H1 (cell line): ENCODE results near the gene CHRNA4. TPM values are rescaled to one million over a fixed set of nuclear protein-coding genes. Genes with fewer than 3 reads are reported as not detected.

Source experiments
- CTCF ChIA-PET: fragments of 300-600 bp; sonication (Branson Sonifier 250); formaldehyde crosslinking; loops from one replicate; lab custom pipeline; 2021; ENCODE audit not compliant: partially characterized antibody; lab: Charles Lee
- POLR2A ChIA-PET: fragments of 300-600 bp; sonication (Branson Sonifier 250); formaldehyde crosslinking; loops from one replicate; lab custom pipeline; 2021; ENCODE audit warnings: inconsistent platforms; ENCODE audit not compliant: partially characterized antibody; lab: Charles Lee
- DNase-seq, 2 experiments: peaks; one replicate each; pipeline versions ENCODE4 v3.0.0 to v3.0.0-alpha.2; 2010 to 2022; ENCODE audit warnings: low spot score in 2 of 2, low read depth in 1 of 2, mixed read lengths in 1 of 2
- FAIRE-seq: peaks from 2 replicates; lab custom pipeline; 2011; peaks lifted over from hg19 to GRCh38; lab: Jason Lieb, UNC
- H2AFZ ChIP-seq: 2 replicates; pipeline ENCODE4 v1.8.1; 2012; ENCODE audit warnings: low read length, inconsistent platforms
- H2AK5ac ChIP-seq: 2 replicates; pipeline ENCODE4 v1.6.1; 2013; ENCODE audit warnings: low read depth, low read length
- H2BK120ac ChIP-seq: replicated peaks from 2 replicates; pipeline ENCODE3; 2013; ENCODE audit warnings: low read depth, low read length, inconsistent platforms
- H2BK12ac ChIP-seq: 2 replicates; pipeline ENCODE4 v1.6.1; 2013; ENCODE audit warnings: low read depth, low read length
- H2BK15ac ChIP-seq: 2 replicates; pipeline ENCODE4 v1.6.1; 2013; ENCODE audit warnings: low read length
- H2BK20ac ChIP-seq: 2 replicates; pipeline ENCODE4 v1.6.1; 2013; ENCODE audit warnings: low read length
- H2BK5ac ChIP-seq: 2 replicates; pipeline ENCODE4 v1.6.1; 2013; ENCODE audit warnings: low read depth, low read length
- H3K14ac ChIP-seq: 2 replicates; pipeline ENCODE4 v1.6.1; 2013; ENCODE audit warnings: inconsistent platforms; ENCODE audit not compliant: insufficient read length
- H3K18ac ChIP-seq: 2 replicates; pipeline ENCODE4 v1.6.1; 2013; ENCODE audit warnings: low read length; ENCODE audit errors: extremely low read depth
- H3K23ac ChIP-seq: 2 replicates; pipeline ENCODE4 v1.6.1; 2013; ENCODE audit warnings: inconsistent platforms; ENCODE audit not compliant: insufficient read length
- H3K23me2 ChIP-seq: 2 replicates; pipeline ENCODE4 v1.6.1; 2013; ENCODE audit warnings: low read depth, low read length
- H3K27ac ChIP-seq: 2 replicates; pipeline ENCODE4 v1.6.1; 2011; ENCODE audit warnings: low read depth, low read length, inconsistent platforms
- H3K27me3 ChIP-seq, 4 experiments: replicated peaks in 1 of 4; 1 replicate in 1 of 4; 2 replicates in 3 of 4; pipeline versions ENCODE4 v1.6.1 to v1.8.1; 2011 to 2013; ENCODE audit warnings: low read length in 3 of 4, mild to moderate bottlenecking in 3 of 4, inconsistent platforms in 2 of 4, mixed read lengths in 2 of 4, moderate library complexity in 1 of 4; ENCODE audit not compliant: control insufficient read depth in 3 of 4, insufficient read depth in 3 of 4; ENCODE audit errors: extremely low read depth in 1 of 4
- H3K36me3 ChIP-seq, 4 experiments: 2 replicates each; pipeline versions ENCODE4 v1.6.1 to v1.8.1; 2011 to 2013; ENCODE audit warnings: mild to moderate bottlenecking in 4 of 4, low read length in 3 of 4, moderate library complexity in 2 of 4, control low read depth in 1 of 4, inconsistent platforms in 1 of 4; ENCODE audit not compliant: insufficient read depth in 4 of 4, control insufficient read depth in 2 of 4
- H3K4ac ChIP-seq: replicated peaks from 2 replicates; pipeline ENCODE3; 2013; ENCODE audit warnings: low read length, low read depth, mixed read lengths, inconsistent platforms; ENCODE audit not compliant: insufficient read length
- H3K4me1 ChIP-seq, 4 experiments: replicated peaks in 1 of 4; 1 replicate in 1 of 4; 2 replicates in 3 of 4; pipeline versions ENCODE4 v1.6.1 to v1.8.1; 2011 to 2013; ENCODE audit warnings: low read length in 3 of 4, inconsistent platforms in 2 of 4, mixed read lengths in 1 of 4; ENCODE audit not compliant: insufficient read depth in 4 of 4, control insufficient read depth in 3 of 4
- H3K4me2 ChIP-seq, 2 experiments: 2 replicates each; pipeline versions ENCODE4 v1.6.1 to v1.8.1; 2011 to 2013; ENCODE audit warnings: low read depth in 2 of 2, low read length in 2 of 2, control low read depth in 1 of 2, inconsistent platforms in 1 of 2, mild to moderate bottlenecking in 1 of 2; ENCODE audit not compliant: insufficient read depth in 1 of 2
- H3K4me3 ChIP-seq, 4 experiments: fragments of 200-600, 300-600 bp in 1 of 4; sonication (generic), shearing (Covaris generic), sonication (Bioruptor Twin) in 1 of 4; 2 replicates each; pipeline versions ENCODE4 v1.5.1 to v1.8.1; 2011 to 2016; ENCODE audit warnings: low read length in 4 of 4, low read depth in 3 of 4, control low read depth in 2 of 4, inconsistent platforms in 2 of 4, mild to moderate bottlenecking in 2 of 4, mixed read lengths in 1 of 4, moderate library complexity in 1 of 4; ENCODE audit not compliant: insufficient read depth in 2 of 4; ENCODE audit errors: extremely low read depth in 1 of 4
- H3K56ac ChIP-seq: replicated peaks from 2 replicates; pipeline ENCODE3; 2013; ENCODE audit warnings: low read depth, mild to moderate bottlenecking, mixed read lengths, low read length, inconsistent platforms; ENCODE audit not compliant: insufficient read length
- H3K79me1 ChIP-seq: 2 replicates; pipeline ENCODE4 v1.6.1; 2013; ENCODE audit warnings: low read depth, low read length, control low read depth
- H3K79me2 ChIP-seq, 2 experiments: 2 replicates each; pipeline versions ENCODE4 v1.6.1 to v1.8.1; 2012 to 2013; ENCODE audit warnings: low read length in 2 of 2, mild to moderate bottlenecking in 2 of 2, inconsistent platforms in 1 of 2; ENCODE audit not compliant: insufficient read depth in 2 of 2, control insufficient read depth in 1 of 2
- H3K9ac ChIP-seq, 4 experiments: replicated peaks in 1 of 4; 1 replicate in 1 of 4; 2 replicates in 3 of 4; pipeline versions ENCODE4 v1.6.1 to v1.8.1; 2011 to 2013; ENCODE audit warnings: low read depth in 3 of 4, low read length in 3 of 4, control low read depth in 2 of 4, mild to moderate bottlenecking in 2 of 4, moderate library complexity in 2 of 4, inconsistent platforms in 1 of 4; ENCODE audit errors: extremely low read depth in 1 of 4
- H3K9me3 ChIP-seq, 2 experiments: 2 replicates each; pipeline versions ENCODE4 v1.6.1 to v1.8.1; 2012 to 2013; ENCODE audit warnings: mild to moderate bottlenecking in 2 of 2, moderate library complexity in 2 of 2, control low read depth in 1 of 2, inconsistent platforms in 1 of 2, low read depth in 1 of 2, low read length in 1 of 2, mixed read lengths in 1 of 2; ENCODE audit not compliant: insufficient read depth in 2 of 2
- H4K20me1 ChIP-seq, 2 experiments: replicated peaks in 1 of 2; 2 replicates each; pipeline versions ENCODE3 to v1.8.1; 2011 to 2013; ENCODE audit warnings: inconsistent platforms in 2 of 2, low read length in 2 of 2, mild to moderate bottlenecking in 1 of 2; ENCODE audit not compliant: insufficient read depth in 2 of 2, control insufficient read depth in 1 of 2
- H4K5ac ChIP-seq: 2 replicates; pipeline ENCODE4 v1.6.1; 2013; ENCODE audit warnings: low read length, low read depth, mixed read lengths, inconsistent platforms; ENCODE audit not compliant: insufficient read length
- H4K8ac ChIP-seq: 2 replicates; pipeline ENCODE4 v1.8.0; 2013; ENCODE audit warnings: mild to moderate bottlenecking, moderate library complexity, low read length, inconsistent platforms; ENCODE audit not compliant: insufficient read depth; ENCODE audit errors: extremely low read depth
- H4K91ac ChIP-seq: replicated peaks from 2 replicates; pipeline ENCODE3; 2013; ENCODE audit warnings: low read length, mixed read lengths, inconsistent platforms; ENCODE audit not compliant: insufficient read length
- ASH2L ChIP-seq: fragments of 200-600, 300-600 bp; sonication (generic); IDR thresholded peaks from one replicate; pipeline ENCODE4 v1.7.1; 2017; ENCODE audit warnings: low read length
- WGBS, 2 experiments: shearing (Covaris generic) in 1 of 2; methylation state at CpG; one replicate each; pipeline versions ENCODE4 v1.1.6 to v1.1.7; 2013 to 2015; ENCODE audit warnings: low lambda C conversion rate in 2 of 2, mixed read lengths in 2 of 2, inconsistent platforms in 1 of 2, low coverage in 1 of 2, missing lambda C conversion rate in 1 of 2; ENCODE audit not compliant: insufficient replicate concordance in 2 of 2, insufficient coverage in 1 of 2, insufficient read length in 1 of 2; ENCODE audit errors: extremely low coverage in 1 of 2, missing lambda C conversion rate in 1 of 2; 5-methylcytosine and 5-hydroxymethylcytosine counted together
- polyA plus RNA-seq, 7 experiments: library from polyadenylated mRNA; depleted of rRNA in 3 of 7; stranded (reverse) in 5 of 7; unstranded in 2 of 7; fragments of >200 nt in 5 of 7; fragments of 200-250 nt in 2 of 7; gene quantifications; 1 replicate in 5 of 7; 2 replicates in 1 of 7; 4 replicates in 1 of 7; pipeline versions ENCODE4 v1.2.1 to v1.2.3, GENCODE V29; 2011 to 2013; ENCODE audit warnings: missing spikeins in 2 of 7, mixed read lengths in 2 of 7
- total RNA-seq: library from RNA; stranded (reverse); fragmentation: NEBNext Ultra II Directional; extraction: Animal tissue kit (Norgen Biotek cat#: 25700); gene quantifications from 2 replicates; pipeline ENCODE4 v1.2.1, GENCODE V29; 2021

Gene CHRNA4
- total and polyA plus RNA-seq, 2 of the 8 experiments (the other 6 are each of a cell fraction or from before 2014, with no cell fraction given) = 4.3 to 5.7 TPM

GRCh38 chr20:63367446-63368055 lies 6.4 kb upstream of the CHRNA4 start:
- Histone ChIP-seq H3K27ac (no peak overlapping the region), H4K20me1 (no peaks in the 10 kb centered on the region), H3K4ac (no peak overlapping the region), H3K9ac (no peak overlapping the region), H4K5ac (no peak overlapping the region), H2AFZ (no peak overlapping the region), H3K14ac (no peak overlapping the region), H2AK5ac (no peak overlapping the region), H2BK12ac (0 out of 2 replicates have a peak overlapping the region, but pooled peaks have one; percentile 5), H3K18ac (no peak overlapping the region), H3K79me1 (peaks cover 2% of the 10 kb centered on the region; the same call in 1 of the 2 replicates), H2BK120ac (no peak overlapping the region), H2BK15ac (no peak overlapping the region), H2BK20ac (no peak overlapping the region), H3K36me3 (no peaks in the 10 kb centered on the region), H3K4me3 (no peak overlapping the region), H3K23me2 (0 out of 2 replicates have a peak, but pooled peaks cover 3% of the 10 kb centered on the region), H2BK5ac (no peak overlapping the region), H3K4me2 (no peak overlapping the region), H3K23ac (no peak overlapping the region), H4K91ac (no peak overlapping the region), H4K8ac (peak overlapping the region; percentile 85; the same call in 1 of the 2 replicates), H3K56ac (no peak overlapping the region), H3K4me1 (peaks cover 0 to 10% (median 4%) of the 10 kb centered on the region in 4 experiments; a peak in 5 of 7 replicates), H3K9me3 (no peaks in the 10 kb centered on the region), H3K27me3 (peaks cover 0 to 11% (median 6%) of the 10 kb centered on the region in 4 experiments; a peak in 3 of 7 replicates), H3K79me2 (no peaks in the 10 kb centered on the region)
- DNase-seq = no peak
- no peak for FAIRE-seq
- no peak for TF ChIP-seq ASH2L
- CTCF ChIA-PET = interaction anchor here (0.8 to 3.8 kb wide), 6 partner anchors 10 to 76 kb away, joined by 3 to 20 read pairs (median 8); no protein-coding TSS in a partner anchor
- 86% methylated on average over 17 of the region's 24 CpGs; no CpG with 5 or more reads in 1 of the 2 experiments for WGBS, 2 experiments
- POLR2A ChIA-PET = no interaction called here
